Thoracic aorta (tissue), 2 donors: ENCODE measurements around the gene CRACDL. TPM values are rescaled to one million over a fixed set of nuclear protein-coding genes. Genes with fewer than 3 reads are reported as not detected.

Source experiments
- ATAC-seq: fragments of 150-250 bp; one replicate; pipeline ENCODE4 v1.8.0; 2017; ENCODE audit warnings: low read depth; ENCODE audit not compliant: insufficient number of reproducible peaks, low FRiP score
- DNase-seq: peaks from one replicate; pipeline ENCODE4 v3.0.0-alpha.2; 2020; ENCODE audit warnings: low spot score
- H3K27ac ChIP-seq, 2 donors: fragments of 200-600 bp; sonication (generic); 1 replicate in 1 of 2; 2 replicates in 1 of 2; pipeline ENCODE4 v1.5.1; 2016; ENCODE audit warnings: mild to moderate bottlenecking in 2 of 2, moderate library complexity in 2 of 2
- H3K27me3 ChIP-seq: fragments of 200-600 bp; sonication (generic); replicated peaks from 2 replicates; pipeline ENCODE4 v1.6.0; 2016; ENCODE audit warnings: mild to moderate bottlenecking; ENCODE audit not compliant: insufficient read depth
- H3K36me3 ChIP-seq: fragments of 200-600 bp; sonication (generic); one replicate; pipeline ENCODE4 v1.5.1; 2016
- H3K4me1 ChIP-seq, 2 donors: fragments of 200-600 bp; sonication (generic); 1 replicate in 1 of 2; 2 replicates in 1 of 2; pipeline versions ENCODE4 v1.5.1 to v1.6.0; 2016; ENCODE audit warnings: low read depth in 2 of 2, mild to moderate bottlenecking in 1 of 2; ENCODE audit not compliant: control insufficient read depth in 1 of 2
- H3K4me3 ChIP-seq: fragments of 200-600 bp; sonication (generic); 2 replicates; pipeline ENCODE4 v1.5.1; 2016; ENCODE audit warnings: mild to moderate bottlenecking
- H3K9me3 ChIP-seq: fragments of 200-600 bp; sonication (generic); 2 replicates; pipeline ENCODE4 v1.5.1; 2016
- CTCF ChIP-seq: fragments of 200-600 bp; sonication (generic); IDR thresholded peaks from one replicate; pipeline ENCODE4 v1.5.1; 2019; ENCODE audit warnings: antibody characterized with exemption
- total RNA-seq, 2 donors: library from RNA; depleted of rRNA; stranded (reverse); fragments of >200 nt; gene quantifications; one replicate each; pipeline versions ENCODE4 v1.1.0 to v1.2.3, GENCODE V29; 2016

CRACDL gene
- total RNA-seq, 2 donors from 2014 or later: 1.9 to 5.9 TPM

- Histone ChIP-seq H3K36me3 (no peaks in the 10 kb centered on the region), H3K27ac (no peak overlapping the region), H3K27me3 (no peaks in the 10 kb centered on the region), H3K4me1 (peaks cover 11 to 13% of the 10 kb centered on the region in 2 donors), H3K4me3 (no peak overlapping the region), H3K9me3 (no peaks in the 10 kb centered on the region)
- no peak for TF ChIP-seq CTCF
- DNase-seq (no peak), ATAC-seq (no peak)
Measured at GRCh38 chr2:98769784-98770183, 166.2 kb downstream of the CRACDL start.

GRCh38 chr2:98769114-98769476 is 166.9 kb downstream of the CRACDL start:
- no peak for TF ChIP-seq CTCF
- no peaks in the 10 kb centered on the region for H3K9me3 ChIP-seq
- ATAC-seq: no peak

GRCh38 chr2:98768384-98769113 is 167.5 kb downstream of the CRACDL start:
- H3K4me1 ChIP-seq: peaks cover 8 to 9% of the 10 kb centered on the region in 2 donors
- no peaks in the 10 kb centered on the region for H3K9me3 ChIP-seq
- DNase-seq (no peak), ATAC-seq (no peak)
- TF ChIP-seq CTCF: no peak
- H3K36me3 ChIP-seq: no peaks in the 10 kb centered on the region
- no peak overlapping the region for H3K4me3 ChIP-seq
- no peaks in the 10 kb centered on the region for H3K27me3 ChIP-seq
- H3K27ac ChIP-seq: no peak overlapping the region

More at GRCh38 chr2:98769114-98769476, 166.9 kb downstream of the CRACDL start:
- Histone ChIP-seq H3K4me1 (peaks cover 8 to 9% of the 10 kb centered on the region in 2 donors), H3K36me3 (no peaks in the 10 kb centered on the region), H3K4me3 (no peak overlapping the region), H3K27ac (no peak overlapping the region), H3K27me3 (no peaks in the 10 kb centered on the region)
- no peak for DNase-seq

- Histone ChIP-seq H3K4me3 (no peak overlapping the region), H3K27ac (no peak overlapping the region), H3K27me3 (no peaks in the 10 kb centered on the region), H3K36me3 (no peaks in the 10 kb centered on the region), H3K4me1 (peaks cover 8 to 9% of the 10 kb centered on the region in 2 donors), H3K9me3 (no peaks in the 10 kb centered on the region)
- ATAC-seq (no peak), DNase-seq (no peak)
- TF ChIP-seq CTCF: no peak
Measured at GRCh38 chr2:98764499-98764898, 171.5 kb downstream of the CRACDL start.

- DNase-seq (no peak), ATAC-seq (no peak)
- Histone ChIP-seq H3K9me3 (no peaks in the 10 kb centered on the region), H3K27ac (no peak overlapping the region), H3K4me1 (peaks cover 8% of the 10 kb centered on the region in 2 donors), H3K27me3 (no peaks in the 10 kb centered on the region), H3K36me3 (no peaks in the 10 kb centered on the region), H3K4me3 (no peak overlapping the region)
- no peak for TF ChIP-seq CTCF
Measured at GRCh38 chr2:98763209-98763951, 172.6 kb downstream of the CRACDL start.
